Upper lobe of left lung (tissue), 4 donors: Measurements from ENCODE around the gene RNF207.
"Not testable (repeated sequence)": the region's sequence is repeated elsewhere in the genome, so short reads cannot be mapped to it uniquely, and the experiment has no call there.

Experiments
- EP300 ChIP-seq, 4 donors: sonication (generic); formaldehyde crosslinking; IDR thresholded peaks; one replicate each; pipeline ENCODE4 v1.5.1; 2017; ENCODE audit warnings: antibody characterized with exemption in 4 of 4, control low read depth in 2 of 4
- POLR2A ChIP-seq, 4 donors: fragments of 450-650 bp; IDR thresholded peaks; one replicate each; pipeline ENCODE4 v1.5.1; 2016 to 2017; ENCODE audit warnings: antibody characterized with exemption in 4 of 4, mild to moderate bottlenecking in 2 of 4
- POLR2AphosphoS5 ChIP-seq, 2 donors: sonication (generic); formaldehyde crosslinking; IDR thresholded peaks; one replicate each; pipeline ENCODE4 v1.5.1; 2017; ENCODE audit warnings: antibody characterized with exemption in 2 of 2
- TF ChIP-seq, protein P1 (sequence below), 6 experiments: fragments of 450-650 bp in 4 of 6; fragments of 200-600 bp in 2 of 6; sonication (generic) in 2 of 6; IDR thresholded peaks; one replicate each; pipeline ENCODE4 v1.5.1; 2016 to 2019; ENCODE audit warnings: antibody characterized with exemption in 6 of 6

- TF ChIP-seq POLR2A, POLR2AphosphoS5, EP300 (IDR thresholded peaks at IDR 0.05): not testable (repeated sequence)
- TF ChIP-seq, protein P1, sequence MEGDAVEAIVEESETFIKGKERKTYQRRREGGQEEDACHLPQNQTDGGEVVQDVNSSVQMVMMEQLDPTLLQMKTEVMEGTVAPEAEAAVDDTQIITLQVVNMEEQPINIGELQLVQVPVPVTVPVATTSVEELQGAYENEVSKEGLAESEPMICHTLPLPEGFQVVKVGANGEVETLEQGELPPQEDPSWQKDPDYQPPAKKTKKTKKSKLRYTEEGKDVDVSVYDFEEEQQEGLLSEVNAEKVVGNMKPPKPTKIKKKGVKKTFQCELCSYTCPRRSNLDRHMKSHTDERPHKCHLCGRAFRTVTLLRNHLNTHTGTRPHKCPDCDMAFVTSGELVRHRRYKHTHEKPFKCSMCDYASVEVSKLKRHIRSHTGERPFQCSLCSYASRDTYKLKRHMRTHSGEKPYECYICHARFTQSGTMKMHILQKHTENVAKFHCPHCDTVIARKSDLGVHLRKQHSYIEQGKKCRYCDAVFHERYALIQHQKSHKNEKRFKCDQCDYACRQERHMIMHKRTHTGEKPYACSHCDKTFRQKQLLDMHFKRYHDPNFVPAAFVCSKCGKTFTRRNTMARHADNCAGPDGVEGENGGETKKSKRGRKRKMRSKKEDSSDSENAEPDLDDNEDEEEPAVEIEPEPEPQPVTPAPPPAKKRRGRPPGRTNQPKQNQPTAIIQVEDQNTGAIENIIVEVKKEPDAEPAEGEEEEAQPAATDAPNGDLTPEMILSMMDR (IDR thresholded peaks at IDR 0.05): not testable (repeated sequence)
Measured at GRCh38 chr1:6219641-6220040, 13.7 kb downstream of the RNF207 start.
